ENCODE results near the gene TBC1D4.
"Not testable (repeated sequence)": the region's sequence is repeated elsewhere in the genome, so short reads cannot be mapped to it uniquely, and the experiment has no call there.

The TBC1D4 gene

GRCh38 chr13:75302071-75302698 lies 179.8 kb downstream of the TBC1D4 start:
- DNase-seq (ENCODE audit: low read depth, low spot score) = no peak
- no peak overlapping the region for H3K27ac ChIP-seq

DNA sequence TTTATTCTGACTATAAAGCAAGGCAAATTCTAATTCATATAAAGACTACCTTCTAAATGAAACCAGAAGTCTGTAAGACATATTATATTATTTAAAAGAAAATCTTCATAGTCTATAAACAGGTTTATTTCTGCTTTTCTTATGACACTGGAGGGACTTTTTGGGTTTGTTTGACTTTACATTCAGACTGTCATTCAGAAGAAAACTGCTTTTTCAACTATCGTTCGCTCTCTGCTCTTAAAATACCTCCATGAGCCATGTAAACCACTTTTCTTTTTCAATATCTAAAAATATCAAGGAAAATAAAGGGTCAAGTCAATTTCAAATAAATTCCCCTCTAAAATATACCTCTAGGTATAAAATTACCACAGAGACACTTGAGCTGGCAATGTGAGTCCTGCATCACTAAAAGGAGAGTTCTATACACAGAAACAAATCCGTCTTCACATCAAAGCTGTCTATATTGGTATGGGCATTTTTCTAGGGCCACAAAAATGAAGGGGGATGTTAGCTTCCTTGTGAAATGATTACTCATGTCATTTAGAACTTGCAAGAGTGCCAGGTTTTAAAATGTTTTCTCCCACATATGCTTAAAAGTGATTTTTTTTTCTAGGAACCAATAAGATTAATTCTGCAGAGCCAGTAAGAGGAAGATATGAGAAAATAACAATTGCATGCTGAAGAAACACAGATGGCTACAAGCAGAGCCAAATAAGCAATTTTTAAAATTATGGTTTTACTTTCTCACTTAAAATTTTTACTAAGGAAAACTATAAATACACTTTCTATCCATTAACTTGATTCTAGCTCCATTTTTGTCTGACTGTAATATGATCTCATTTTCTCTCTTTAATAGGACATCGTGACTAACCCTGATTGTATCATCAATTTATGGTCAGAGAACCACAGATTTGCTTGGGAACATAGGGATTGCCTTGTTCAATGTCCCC lies 181.8 kb downstream of the TBC1D4 start:
- DNase-seq (ENCODE audit: low read depth, low spot score) = no peak
- H3K27ac ChIP-seq = no peak overlapping the region

GRCh38 chr13:75299246-75299645 lies 182.7 kb downstream of the TBC1D4 start:
- DNase-seq (ENCODE audit: low read depth, low spot score) = no peak
- no peak overlapping the region for H3K27ac ChIP-seq

DNA sequence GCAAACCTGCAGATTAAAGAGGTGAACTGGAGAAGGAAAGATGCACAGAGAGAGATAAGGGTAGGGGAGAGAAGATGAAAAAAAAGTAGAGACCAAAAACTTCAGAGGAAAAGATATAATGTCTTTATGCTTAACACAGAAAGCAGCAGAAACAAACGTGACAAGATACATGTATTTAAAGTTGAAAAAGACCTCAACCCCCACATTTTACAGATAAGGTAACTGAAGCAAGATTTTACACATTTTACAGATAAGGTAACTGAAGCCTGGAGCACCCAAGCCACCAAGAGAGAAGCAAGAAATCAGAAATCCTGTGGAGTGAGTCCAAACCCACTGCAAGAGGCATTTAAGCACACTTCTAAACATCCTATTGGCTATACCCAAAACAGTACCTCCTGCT lies 185.3 kb downstream of the TBC1D4 start:
- no peak for DNase-seq (ENCODE audit: low read depth, low spot score)
- H3K27ac ChIP-seq = no peak overlapping the region

DNA sequence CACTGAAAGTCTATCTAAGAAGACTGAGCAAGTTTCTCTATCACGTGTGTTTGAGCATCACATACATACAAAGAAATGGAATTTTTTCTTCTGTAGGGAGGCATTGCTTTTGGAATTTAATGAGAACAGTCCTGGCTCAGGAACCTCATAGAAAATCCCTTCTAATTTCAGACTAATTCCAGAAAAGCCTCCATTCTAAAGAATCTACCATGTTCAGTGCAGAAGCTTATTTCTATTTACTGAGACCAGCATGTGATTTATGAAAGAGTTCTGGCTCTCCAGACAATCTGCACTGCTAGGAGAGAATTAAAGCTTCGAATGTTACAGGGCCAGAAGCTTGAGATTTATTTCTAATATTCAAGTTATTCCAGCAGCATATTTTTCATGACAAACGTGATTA lies 186.8 kb downstream of the TBC1D4 start:
- no peak overlapping the region for H3K27ac ChIP-seq
- no peak for DNase-seq (ENCODE audit: low read depth, low spot score)

- no peak for DNase-seq (ENCODE audit: low read depth, low spot score)
- H3K27ac ChIP-seq = no peak overlapping the region
Measured at GRCh38 chr13:75294110-75294509, 187.9 kb downstream of the TBC1D4 start.

GRCh38 chr13:75285310-75285709 lies 196.7 kb downstream of the TBC1D4 start:
- DNase-seq (ENCODE audit: low read depth, low spot score) = no peak
- no peak overlapping the region for H3K27ac ChIP-seq

DNA sequence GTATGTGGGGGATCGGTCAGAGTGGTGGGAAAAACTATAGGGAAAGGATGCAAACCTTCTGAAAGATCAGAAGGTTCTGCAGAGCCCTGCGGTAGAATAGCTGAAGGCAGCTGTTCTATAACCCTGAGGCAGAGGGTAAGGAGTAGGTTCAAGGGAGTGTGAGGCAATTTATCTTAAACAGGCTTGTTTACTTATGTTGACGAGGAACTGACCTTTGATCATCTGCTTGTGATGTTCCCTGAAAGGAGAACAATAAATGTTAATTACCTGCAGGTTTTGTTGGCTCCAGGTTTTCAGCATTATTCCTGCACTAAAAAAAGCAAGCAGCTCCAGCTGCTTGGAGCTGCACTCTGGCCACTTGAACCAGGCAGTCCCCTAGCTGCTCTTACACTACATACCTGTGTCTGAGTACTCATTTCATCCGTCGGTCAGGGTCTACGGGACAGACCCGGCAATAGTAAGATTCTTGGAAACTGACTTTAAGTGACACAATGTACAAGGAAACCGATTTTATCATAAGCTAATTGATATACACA lies 202.1 kb downstream of the TBC1D4 start:
- no peak for DNase-seq (ENCODE audit: low read depth, low spot score)
- no peak overlapping the region for H3K27ac ChIP-seq

GRCh38 chr13:75273695-75274094 lies 208.3 kb downstream of the TBC1D4 start:
- not testable (repeated sequence) for H3K27ac ChIP-seq; DNase-seq (ENCODE audit: low read depth, low spot score)

- no peak overlapping the region for H3K27ac ChIP-seq
- no peak for DNase-seq (ENCODE audit: low read depth, low spot score)
Measured at GRCh38 chr13:75271846-75272245, 210.1 kb downstream of the TBC1D4 start.

GRCh38 chr13:75268481-75268880 lies 213.5 kb downstream of the TBC1D4 start:
- not testable (repeated sequence) for DNase-seq (ENCODE audit: low read depth, low spot score)

GRCh38 chr13:75264611-75265010 lies 217.4 kb downstream of the TBC1D4 start:
- no peak overlapping the region for H3K27ac ChIP-seq
- no peak for DNase-seq (ENCODE audit: low read depth, low spot score)

More at GRCh38 chr13:75268481-75268880, 213.5 kb downstream of the TBC1D4 start:
- not testable (repeated sequence) for H3K27ac ChIP-seq

- no peak for DNase-seq (ENCODE audit: low read depth, low spot score)
- no peak overlapping the region for H3K27ac ChIP-seq
Measured at GRCh38 chr13:75263741-75264407, 218.1 kb downstream of the TBC1D4 start.

DNA sequence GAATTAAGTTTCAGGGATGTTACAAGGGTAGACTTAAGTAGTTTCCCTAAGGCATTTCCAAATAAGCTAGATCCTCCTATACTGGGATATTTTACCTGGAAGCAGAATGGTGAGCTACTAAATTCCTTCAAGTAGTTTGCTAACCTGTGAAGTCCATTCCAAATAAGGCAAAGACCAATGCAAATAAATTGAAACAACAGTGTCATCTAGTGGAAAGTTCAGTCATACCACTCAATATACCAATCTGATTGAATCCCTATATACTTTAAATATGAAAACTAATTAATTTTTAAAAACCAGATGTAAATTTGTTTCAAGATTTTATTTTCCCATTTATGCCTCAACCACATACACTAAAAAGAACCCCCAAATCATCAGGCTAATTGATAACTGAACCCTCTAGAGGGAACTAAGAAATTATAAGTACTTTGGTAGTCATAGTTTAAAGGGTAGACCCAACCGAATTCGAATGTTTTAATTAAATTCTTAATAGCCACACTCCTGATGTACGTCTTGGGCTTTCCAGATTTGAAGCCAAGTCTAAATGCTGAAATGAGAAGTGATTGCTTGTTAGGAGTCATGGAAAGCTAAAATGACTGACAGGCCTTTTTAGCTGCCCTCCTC lies 223.7 kb downstream of the TBC1D4 start:
- no peak overlapping the region for H3K27ac ChIP-seq
- DNase-seq (ENCODE audit: low read depth, low spot score) = no peak

DNA sequence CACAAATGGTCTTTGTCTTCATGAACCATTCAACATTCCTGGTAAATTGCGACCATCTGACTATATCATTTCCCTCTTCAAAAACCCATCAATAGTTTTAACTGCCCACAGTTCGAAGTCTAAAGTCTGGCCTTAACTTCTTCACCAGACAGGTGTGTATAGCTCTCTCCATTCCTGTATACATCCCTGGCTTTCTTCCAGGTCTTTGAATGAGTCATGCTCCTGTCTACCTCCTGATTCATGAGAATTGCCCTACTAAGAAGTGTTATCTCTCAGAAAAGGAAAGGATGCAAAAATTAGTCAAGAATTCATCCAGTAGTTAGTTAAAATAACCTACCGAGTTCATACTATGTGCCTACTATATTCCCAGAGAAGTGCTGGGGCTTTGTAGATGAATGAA lies 225.0 kb downstream of the TBC1D4 start:
- DNase-seq (ENCODE audit: low read depth, low spot score) = peak; percentile 29
- H3K27ac ChIP-seq = no peak overlapping the region

DNA sequence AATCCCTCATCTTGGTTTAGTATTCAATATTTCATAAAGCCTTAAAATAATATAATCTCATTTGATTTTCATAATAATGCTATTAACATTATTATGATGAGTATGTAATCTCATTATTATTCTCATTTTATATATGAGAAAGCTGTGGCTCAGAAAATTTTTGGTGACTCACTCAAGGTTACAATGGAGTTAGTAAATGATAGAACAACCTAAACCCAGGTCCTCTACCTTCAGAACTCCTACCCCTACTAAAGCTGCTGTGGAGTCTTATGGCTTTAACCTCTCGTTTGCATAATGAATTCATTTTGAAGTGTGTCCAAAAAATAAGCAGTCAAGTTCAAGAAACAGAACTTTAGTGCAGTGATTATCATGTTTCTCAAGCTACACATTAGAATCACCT lies 226.3 kb downstream of the TBC1D4 start:
- H3K27ac ChIP-seq = no peak overlapping the region
- no peak for DNase-seq (ENCODE audit: low read depth, low spot score)

DNA sequence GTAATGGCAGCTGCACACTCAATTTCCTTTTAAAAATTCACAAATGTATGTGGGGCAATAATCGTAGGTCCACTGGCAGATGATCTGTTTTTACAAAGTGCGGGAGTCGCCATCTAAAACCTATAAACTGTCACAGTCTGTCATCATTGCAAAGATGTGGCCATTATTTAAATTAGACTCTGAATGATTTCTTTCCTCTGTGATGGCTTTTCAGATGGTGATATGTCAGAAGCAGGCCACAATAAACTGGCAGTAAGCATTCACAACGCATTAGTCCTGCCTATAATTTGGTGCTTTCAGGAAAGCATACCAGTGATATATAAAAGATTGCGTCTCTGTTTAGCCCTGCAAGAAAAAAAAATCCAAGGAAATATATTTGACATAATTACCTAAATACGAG lies 226.8 kb downstream of the TBC1D4 start:
- no peak overlapping the region for H3K27ac ChIP-seq
- no peak for DNase-seq (ENCODE audit: low read depth, low spot score)

DNA sequence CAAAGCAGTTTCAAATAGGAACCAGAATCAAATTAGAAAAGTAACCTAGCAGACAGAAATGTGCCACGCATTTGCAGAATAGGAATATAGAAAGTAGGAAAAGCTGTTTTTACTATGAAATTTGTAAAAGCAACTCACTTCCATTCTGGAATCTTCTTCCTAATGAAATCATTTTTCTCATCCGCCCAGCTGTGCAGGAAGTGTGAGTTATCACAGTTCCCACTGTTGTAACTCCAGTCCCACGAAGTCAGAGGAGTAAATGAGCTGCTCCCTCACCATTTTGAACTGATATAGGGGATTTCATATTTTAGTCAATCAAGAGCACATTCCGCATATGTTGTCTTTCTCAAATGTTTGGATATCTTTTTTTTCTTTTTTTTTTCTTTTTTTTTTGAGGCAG lies 230.8 kb downstream of the TBC1D4 start:
- no peak overlapping the region for H3K27ac ChIP-seq
- DNase-seq (ENCODE audit: low read depth, low spot score) = no peak

DNA sequence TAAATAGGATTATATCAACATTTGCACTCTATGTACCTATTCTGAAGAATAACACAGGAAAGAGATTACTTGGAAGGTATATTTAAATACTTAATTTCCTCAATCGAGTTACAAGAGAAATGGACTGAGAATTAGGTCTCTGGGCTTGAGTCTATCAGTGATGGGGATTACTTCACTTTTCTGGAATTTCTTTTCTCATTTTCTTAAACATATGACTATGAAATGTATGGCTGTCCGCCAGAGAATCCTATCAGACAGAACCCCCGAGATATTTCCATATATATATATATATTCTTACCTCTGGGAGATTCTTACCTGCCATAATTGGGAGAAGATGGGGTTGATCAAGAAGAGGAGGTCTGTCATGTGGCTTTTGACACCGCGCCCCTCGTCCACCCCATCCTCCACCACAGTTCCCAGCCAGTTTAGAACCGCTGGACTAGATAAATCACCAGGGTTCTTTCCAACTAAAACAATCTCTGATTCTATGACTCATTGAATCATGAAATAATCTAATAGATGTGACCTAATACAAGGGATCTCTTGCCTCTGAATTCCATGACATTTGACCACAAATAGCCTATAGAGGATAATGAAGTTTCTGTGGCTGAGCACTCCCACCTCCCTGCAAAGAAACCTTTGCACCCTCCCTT lies 231.3 kb downstream of the TBC1D4 start:
- no peak for DNase-seq (ENCODE audit: low read depth, low spot score)
- no peak overlapping the region for H3K27ac ChIP-seq

DNA sequence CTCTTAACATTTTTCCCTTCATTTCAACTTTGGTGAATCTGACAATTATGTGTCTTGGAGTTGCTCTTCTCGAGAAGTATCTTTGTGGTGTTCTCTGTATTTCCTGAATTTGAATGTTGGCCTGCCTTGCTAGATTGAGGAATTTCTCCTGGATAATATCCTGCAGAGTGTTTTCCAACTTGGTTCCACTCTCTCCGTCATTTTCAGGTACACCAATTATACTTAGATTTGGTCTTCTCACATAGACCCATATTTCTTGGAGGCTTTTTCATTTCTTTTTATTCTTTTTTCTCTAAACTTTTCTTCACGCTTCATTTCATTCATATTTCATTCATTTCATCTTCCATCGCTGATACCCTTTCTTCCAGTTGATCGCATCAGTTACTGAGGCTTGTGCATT lies 236.4 kb downstream of the TBC1D4 start:
- H3K27ac ChIP-seq; DNase-seq (ENCODE audit: low read depth, low spot score): not testable (repeated sequence)
